AG10803 (cell line): ENCODE measurements around the gene CFAP74.
"Not testable (repeated sequence)": the region's sequence is repeated elsewhere in the genome, so short reads cannot be mapped to it uniquely, and the experiment has no call there.

Source experiments
- DNase-seq: peaks from one replicate; pipeline ENCODE4 v3.0.0; 2010; ENCODE audit warnings: low read depth
- H3K4me3 ChIP-seq: 2 replicates; pipeline ENCODE4 v1.5.1; 2011; ENCODE audit warnings: mild to moderate bottlenecking, low read length, control low read depth
- CTCF ChIP-seq: conservative IDR thresholded peaks from 2 replicates; pipeline ENCODE4 v1.5.1; 2011; ENCODE audit warnings: mild to moderate bottlenecking, low read length, control low read depth, inconsistent platforms

CFAP74 gene

GRCh38 chr1:1979482-1980165 lies 24.0 kb downstream of the CFAP74 start:
- TF ChIP-seq CTCF = no peak
- no peak for DNase-seq
- no peak overlapping the region for H3K4me3 ChIP-seq

- not testable (repeated sequence) for DNase-seq, H3K4me3 ChIP-seq
Observed at GRCh38 chr1:1978690-1979481, 24.7 kb downstream of the CFAP74 start.

- no peak for TF ChIP-seq CTCF
- no peak for DNase-seq
- no peak overlapping the region for H3K4me3 ChIP-seq
Observed at GRCh38 chr1:1978108-1978507, 25.5 kb downstream of the CFAP74 start.

- no peak for DNase-seq
- no peak for TF ChIP-seq CTCF
- H3K4me3 ChIP-seq = no peak overlapping the region
Observed at GRCh38 chr1:1976031-1976430, 27.6 kb downstream of the CFAP74 start.

GRCh38 chr1:1975535-1975934 lies 28.1 kb downstream of the CFAP74 start:
- no peak for TF ChIP-seq CTCF
- no peak for DNase-seq
- no peak overlapping the region for H3K4me3 ChIP-seq

GRCh38 chr1:1974834-1975233 lies 28.8 kb downstream of the CFAP74 start:
- no peak overlapping the region for H3K4me3 ChIP-seq
- DNase-seq = no peak
- no peak for TF ChIP-seq CTCF

GRCh38 chr1:1973716-1974642 lies 29.6 kb downstream of the CFAP74 start:
- no peak for TF ChIP-seq CTCF
- H3K4me3 ChIP-seq = no peak overlapping the region
- no peak for DNase-seq
